ENCODE results near the gene RTP3.
"Not testable (repeated sequence)": the region's sequence is repeated elsewhere in the genome, so short reads cannot be mapped to it uniquely, and the experiment has no call there.

The RTP3 gene

GRCh38 chr3:46509661-46510187 lies 11.9 kb downstream of the RTP3 start:
- no peak overlapping the region for H3K4me3 ChIP-seq (ENCODE audit: low read length)
- H3K27ac ChIP-seq (ENCODE audit: low read length) = no peak overlapping the region
- no peaks in the 10 kb centered on the region for H3K27me3 ChIP-seq (ENCODE audit: insufficient read depth, low read length)
- peaks cover 12% of the 10 kb centered on the region for H3K4me1 ChIP-seq (ENCODE audit: insufficient read depth, low read length)
- H3K36me3 ChIP-seq (ENCODE audit: insufficient read depth, low read depth, low read length) = no peaks in the 10 kb centered on the region
- H3K9me3 ChIP-seq (ENCODE audit: insufficient read depth, low read depth, low read length) = no peaks in the 10 kb centered on the region
- no peak overlapping the region for H3K9ac ChIP-seq (ENCODE audit: low read depth, low read length)

- Histone ChIP-seq H3K4me3 (ENCODE audit: low read length) (no peak overlapping the region), H3K9ac (ENCODE audit: low read depth, low read length) (no peak overlapping the region), H3K36me3 (ENCODE audit: insufficient read depth, low read depth, low read length) (no peaks in the 10 kb centered on the region), H3K9me3 (ENCODE audit: insufficient read depth, low read depth, low read length) (no peaks in the 10 kb centered on the region), H3K27ac (ENCODE audit: low read length) (no peak overlapping the region), H3K4me1 (ENCODE audit: insufficient read depth, low read length) (peaks cover 6% of the 10 kb centered on the region), H3K27me3 (ENCODE audit: insufficient read depth, low read length) (no peaks in the 10 kb centered on the region)
Observed at GRCh38 chr3:46512191-46512749, 14.5 kb downstream of the RTP3 start.

DNA sequence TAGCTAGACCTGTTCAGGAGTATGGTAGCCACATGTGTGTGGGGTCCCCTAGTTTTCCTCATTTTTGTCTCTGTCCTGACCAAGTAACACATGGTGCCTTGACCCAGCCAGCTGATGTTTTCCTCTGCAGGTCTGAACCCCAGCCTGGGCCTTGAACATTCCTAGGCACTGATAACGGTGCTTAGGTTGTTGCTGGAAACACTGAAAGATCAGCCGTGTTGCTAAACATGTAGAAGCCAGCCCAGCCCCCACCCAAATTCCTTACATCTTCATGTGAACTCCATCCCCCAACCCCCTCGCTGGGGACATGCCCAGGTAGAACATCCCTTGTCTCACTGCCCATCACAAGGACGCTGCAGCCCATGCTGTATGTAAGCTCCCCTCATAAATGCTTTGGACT lies 18.7 kb downstream of the RTP3 start:
- no peaks in the 10 kb centered on the region for H3K9me3 ChIP-seq (ENCODE audit: insufficient read depth, low read depth, low read length)
- H3K36me3 ChIP-seq (ENCODE audit: insufficient read depth, low read depth, low read length) = no peaks in the 10 kb centered on the region
- no peaks in the 10 kb centered on the region for H3K4me1 ChIP-seq (ENCODE audit: insufficient read depth, low read length)
- H3K9ac ChIP-seq (ENCODE audit: low read depth, low read length) = no peak overlapping the region
- no peaks in the 10 kb centered on the region for H3K27me3 ChIP-seq (ENCODE audit: insufficient read depth, low read length)
- no peak overlapping the region for H3K27ac ChIP-seq (ENCODE audit: low read length)
- H3K4me3 ChIP-seq (ENCODE audit: low read length) = no peak overlapping the region

- no peak overlapping the region for H3K27ac ChIP-seq (ENCODE audit: low read length)
- H3K27me3 ChIP-seq (ENCODE audit: insufficient read depth, low read length) = no peaks in the 10 kb centered on the region
Observed at GRCh38 chr3:46517016-46517783, 19.4 kb downstream of the RTP3 start.

DNA sequence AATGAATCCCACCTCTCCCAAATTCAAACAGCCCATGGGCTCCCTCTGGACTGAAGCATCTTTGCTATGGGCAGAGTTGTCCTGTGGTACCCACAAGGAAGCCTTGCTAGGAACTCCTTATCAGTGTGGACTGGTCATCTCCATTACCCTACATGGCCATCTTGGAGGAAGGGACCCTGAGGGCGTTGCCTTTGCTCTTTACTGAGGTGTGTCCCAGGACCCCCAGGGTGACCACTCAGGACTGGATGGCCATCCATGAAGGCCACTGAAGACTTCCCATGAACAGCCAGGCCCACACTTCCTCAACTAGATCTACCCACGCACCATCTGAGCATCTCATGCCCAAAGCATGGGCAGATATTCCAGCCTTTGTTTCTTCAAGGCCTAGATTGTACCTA lies 20.0 kb downstream of the RTP3 start:
- Histone ChIP-seq H3K36me3 (ENCODE audit: insufficient read depth, low read depth, low read length) (no peaks in the 10 kb centered on the region), H3K27ac (ENCODE audit: low read length) (no peak overlapping the region), H3K9ac (ENCODE audit: low read depth, low read length) (no peak overlapping the region), H3K4me1 (ENCODE audit: insufficient read depth, low read length) (no peaks in the 10 kb centered on the region), H3K27me3 (ENCODE audit: insufficient read depth, low read length) (no peaks in the 10 kb centered on the region), H3K9me3 (ENCODE audit: insufficient read depth, low read depth, low read length) (no peaks in the 10 kb centered on the region), H3K4me3 (ENCODE audit: low read length) (no peak overlapping the region)

More at GRCh38 chr3:46517016-46517783, 19.4 kb downstream of the RTP3 start:
- H3K4me3 ChIP-seq (ENCODE audit: low read length) = no peak overlapping the region
- H3K9ac ChIP-seq (ENCODE audit: low read depth, low read length) = no peak overlapping the region
- no peaks in the 10 kb centered on the region for H3K4me1 ChIP-seq (ENCODE audit: insufficient read depth, low read length)
- H3K9me3 ChIP-seq (ENCODE audit: insufficient read depth, low read depth, low read length) = no peaks in the 10 kb centered on the region
- no peaks in the 10 kb centered on the region for H3K36me3 ChIP-seq (ENCODE audit: insufficient read depth, low read depth, low read length)

- no peak overlapping the region for H3K9ac ChIP-seq (ENCODE audit: low read depth, low read length)
- no peaks in the 10 kb centered on the region for H3K27me3 ChIP-seq (ENCODE audit: insufficient read depth, low read length)
- H3K4me3 ChIP-seq (ENCODE audit: low read length) = no peak overlapping the region
- no peaks in the 10 kb centered on the region for H3K36me3 ChIP-seq (ENCODE audit: insufficient read depth, low read depth, low read length)
- H3K9me3 ChIP-seq (ENCODE audit: insufficient read depth, low read depth, low read length) = no peaks in the 10 kb centered on the region
- H3K27ac ChIP-seq (ENCODE audit: low read length) = no peak overlapping the region
- no peaks in the 10 kb centered on the region for H3K4me1 ChIP-seq (ENCODE audit: insufficient read depth, low read length)
Observed at GRCh38 chr3:46519952-46520351, 22.2 kb downstream of the RTP3 start.

DNA sequence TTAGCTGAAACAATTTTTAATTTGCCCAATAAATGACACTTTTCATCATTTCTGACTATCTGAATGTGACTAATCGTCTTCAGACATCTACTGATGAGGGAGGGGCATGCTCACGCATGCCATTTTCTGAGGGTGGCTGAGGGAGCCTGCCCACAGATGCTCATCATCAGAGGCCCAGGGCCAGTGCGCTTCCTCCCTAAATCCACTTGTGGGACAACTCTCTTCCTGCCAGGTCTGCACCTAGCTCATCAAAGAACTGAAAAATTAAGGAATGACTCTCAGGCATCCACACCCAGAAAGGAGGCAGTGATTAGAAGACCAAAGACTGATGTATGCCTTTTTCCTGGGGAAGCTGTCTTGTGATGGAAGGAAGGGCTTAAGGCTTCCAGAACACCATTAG lies 22.8 kb downstream of the RTP3 start:
- H3K27ac ChIP-seq (ENCODE audit: low read length) = no peak overlapping the region
- H3K4me1 ChIP-seq (ENCODE audit: insufficient read depth, low read length) = no peaks in the 10 kb centered on the region
- H3K27me3 ChIP-seq (ENCODE audit: insufficient read depth, low read length) = no peaks in the 10 kb centered on the region
- no peaks in the 10 kb centered on the region for H3K36me3 ChIP-seq (ENCODE audit: insufficient read depth, low read depth, low read length)
- no peak overlapping the region for H3K9ac ChIP-seq (ENCODE audit: low read depth, low read length)
- no peak overlapping the region for H3K4me3 ChIP-seq (ENCODE audit: low read length)
- no peaks in the 10 kb centered on the region for H3K9me3 ChIP-seq (ENCODE audit: insufficient read depth, low read depth, low read length)

DNA sequence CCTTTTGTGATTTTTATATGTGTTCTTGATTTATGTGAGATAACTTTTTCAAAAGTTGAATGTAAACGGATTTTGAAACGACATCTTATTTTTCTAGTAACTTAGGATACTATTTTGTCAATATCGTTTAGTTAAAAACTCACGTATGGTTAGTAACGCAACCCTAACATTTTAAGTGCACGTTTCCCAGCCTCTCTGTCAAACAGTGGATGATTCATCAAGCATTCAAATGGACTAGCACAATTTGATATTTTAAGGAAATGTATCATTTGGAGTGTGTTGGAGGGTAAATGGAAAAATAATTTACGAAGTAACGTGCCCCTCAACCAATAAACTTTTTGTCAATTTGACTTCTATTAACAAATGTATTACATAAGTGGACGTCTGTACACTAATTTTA lies 23.3 kb downstream of the RTP3 start:
- no peak overlapping the region for H3K27ac ChIP-seq (ENCODE audit: low read length)
- no peak overlapping the region for H3K4me3 ChIP-seq (ENCODE audit: low read length)
- no peaks in the 10 kb centered on the region for H3K9me3 ChIP-seq (ENCODE audit: insufficient read depth, low read depth, low read length)
- H3K4me1 ChIP-seq (ENCODE audit: insufficient read depth, low read length) = no peaks in the 10 kb centered on the region
- no peak overlapping the region for H3K9ac ChIP-seq (ENCODE audit: low read depth, low read length)
- H3K36me3 ChIP-seq (ENCODE audit: insufficient read depth, low read depth, low read length) = no peaks in the 10 kb centered on the region
- no peaks in the 10 kb centered on the region for H3K27me3 ChIP-seq (ENCODE audit: insufficient read depth, low read length)

DNA sequence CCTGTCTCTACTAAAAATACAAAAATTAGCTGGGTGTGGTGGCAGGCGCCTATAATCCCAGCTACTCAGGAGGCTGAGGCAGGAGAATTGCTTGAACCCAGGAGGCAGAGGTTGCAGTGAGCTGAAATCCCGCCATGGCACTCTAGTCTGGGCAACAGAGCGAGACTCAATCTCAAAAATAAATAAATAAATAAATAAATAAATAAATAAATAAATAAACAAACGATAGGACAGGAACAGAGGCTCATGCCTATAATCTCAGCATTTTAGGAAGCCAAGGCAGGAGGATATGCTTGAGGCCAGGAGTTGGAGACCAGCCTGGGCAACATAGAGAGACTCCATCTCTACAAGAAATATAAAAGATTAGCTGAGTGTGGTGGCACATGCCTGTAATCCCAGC lies 24.4 kb downstream of the RTP3 start:
- not testable (repeated sequence) for H3K27ac ChIP-seq (ENCODE audit: low read length); H3K9ac ChIP-seq (ENCODE audit: low read depth, low read length); H3K27me3 ChIP-seq (ENCODE audit: insufficient read depth, low read length); H3K9me3 ChIP-seq (ENCODE audit: insufficient read depth, low read depth, low read length); H3K4me3 ChIP-seq (ENCODE audit: low read length); H3K4me1 ChIP-seq (ENCODE audit: insufficient read depth, low read length); H3K36me3 ChIP-seq (ENCODE audit: insufficient read depth, low read depth, low read length)

GRCh38 chr3:46523556-46523955 lies 25.8 kb downstream of the RTP3 start:
- Histone ChIP-seq H3K4me1 (ENCODE audit: insufficient read depth, low read length) (no peaks in the 10 kb centered on the region), H3K9ac (ENCODE audit: low read depth, low read length) (no peak overlapping the region), H3K9me3 (ENCODE audit: insufficient read depth, low read depth, low read length) (no peaks in the 10 kb centered on the region), H3K27ac (ENCODE audit: low read length) (no peak overlapping the region), H3K36me3 (ENCODE audit: insufficient read depth, low read depth, low read length) (no peaks in the 10 kb centered on the region), H3K4me3 (ENCODE audit: low read length) (no peak overlapping the region), H3K27me3 (ENCODE audit: insufficient read depth, low read length) (no peaks in the 10 kb centered on the region)

GRCh38 chr3:46524008-46524407 lies 26.2 kb downstream of the RTP3 start:
- Histone ChIP-seq H3K4me1 (ENCODE audit: insufficient read depth, low read length) (no peaks in the 10 kb centered on the region), H3K27me3 (ENCODE audit: insufficient read depth, low read length) (no peaks in the 10 kb centered on the region), H3K9ac (ENCODE audit: low read depth, low read length) (no peak overlapping the region), H3K4me3 (ENCODE audit: low read length) (no peak overlapping the region), H3K36me3 (ENCODE audit: insufficient read depth, low read depth, low read length) (no peaks in the 10 kb centered on the region), H3K27ac (ENCODE audit: low read length) (no peak overlapping the region), H3K9me3 (ENCODE audit: insufficient read depth, low read depth, low read length) (no peaks in the 10 kb centered on the region)

DNA sequence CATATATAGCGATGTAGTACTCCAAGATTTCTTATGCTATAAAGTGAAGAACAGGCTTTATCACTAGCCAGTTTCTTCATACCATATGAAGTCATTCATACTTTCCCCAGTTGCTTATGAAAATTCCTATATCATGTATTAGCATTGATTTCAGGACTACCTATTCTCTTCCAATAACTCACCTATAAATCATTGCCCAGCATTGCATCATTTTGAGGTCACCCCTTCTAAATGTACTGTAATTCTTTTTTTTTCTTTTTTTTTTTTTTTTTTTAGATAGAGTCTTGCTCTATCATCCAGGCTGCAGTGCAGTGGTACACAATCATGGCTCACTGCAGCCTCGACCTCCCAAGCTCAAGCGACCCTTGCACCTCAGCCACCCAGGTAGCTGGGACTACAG lies 27.1 kb downstream of the RTP3 start:
- no peaks in the 10 kb centered on the region for H3K36me3 ChIP-seq (ENCODE audit: insufficient read depth, low read depth, low read length)
- H3K4me3 ChIP-seq (ENCODE audit: low read length) = no peak overlapping the region
- H3K27me3 ChIP-seq (ENCODE audit: insufficient read depth, low read length) = no peaks in the 10 kb centered on the region
- H3K9me3 ChIP-seq (ENCODE audit: insufficient read depth, low read depth, low read length) = no peaks in the 10 kb centered on the region
- no peak overlapping the region for H3K27ac ChIP-seq (ENCODE audit: low read length)
- H3K4me1 ChIP-seq (ENCODE audit: insufficient read depth, low read length) = no peaks in the 10 kb centered on the region
- H3K9ac ChIP-seq (ENCODE audit: low read depth, low read length) = no peak overlapping the region

Measured in iPS-20b (cell line).